Caki2 (cell line): ENCODE measurements around the gene NUB1. TPM values are rescaled to one million over a fixed set of nuclear protein-coding genes. Genes with fewer than 3 reads are reported as not detected.
A peak's percentile ranks its signal among the peaks of the same experiment; 100 is the strongest.

ENCODE experiments used
- DNase-seq: peaks from one replicate; pipeline ENCODE4 v3.0.0-alpha.2; 2015; ENCODE audit warnings: low read depth
- in situ Hi-C: cut with HindIII; loops from 2 replicates; pipeline ENCODE4 v1.10.0; 2016; ENCODE audit warnings: low sequenced_read_pairs, low pct_unique_long_range_greater_than_20kb, mixed read lengths
- total RNA-seq: library from RNA; depleted of rRNA; stranded (reverse); fragments of >200 nt; shearing (Covaris generic); gene quantifications from 2 replicates; pipeline ENCODE4 v1.2.3, GENCODE V29; 2014; ENCODE audit warnings: low replicate concordance

The NUB1 gene
- total RNA-seq, 1 experiment from 2014 or later, result 34.6 TPM

GRCh38 chr7:151393031-151393977 lies 51.7 kb downstream of the NUB1 start:
- DNase-seq, result no peak
- in situ Hi-C loops, result no loop called here

GRCh38 chr7:151394076-151395035 lies 52.7 kb downstream of the NUB1 start:
- no peak for DNase-seq

GRCh38 chr7:151395036-151395367 lies 53.4 kb downstream of the NUB1 start:
- DNase-seq, result no peak
- in situ Hi-C loops, result no loop called here

More at GRCh38 chr7:151394076-151395035, 52.7 kb downstream of the NUB1 start:
- in situ Hi-C loops, result no loop called here

GRCh38 chr7:151396328-151396970 lies 54.8 kb downstream of the NUB1 start:
- in situ Hi-C loops, result no loop called here
- DNase-seq, result no peak

GRCh38 chr7:151397026-151397425 lies 55.4 kb downstream of the NUB1 start:
- in situ Hi-C loops, result no loop called here
- no peak for DNase-seq

GRCh38 chr7:151398446-151399304 lies 57.1 kb downstream of the NUB1 start:
- DNase-seq, result no peak
- in situ Hi-C loops, result no loop called here

GRCh38 chr7:151399305-151399601 lies 57.6 kb downstream of the NUB1 start:
- in situ Hi-C loops, result no loop called here
- DNase-seq, result no peak

- no peak for DNase-seq
- in situ Hi-C loops, result no loop called here
Observed at GRCh38 chr7:151399906-151400305, 58.3 kb downstream of the NUB1 start.

- in situ Hi-C loops, result no loop called here
- peak; percentile 67 for DNase-seq
Observed at GRCh38 chr7:151400626-151401315, 59.2 kb downstream of the NUB1 start.

- in situ Hi-C loops, result no loop called here
- DNase-seq, result no peak
Observed at GRCh38 chr7:151402029-151402835, 60.6 kb downstream of the NUB1 start.

GRCh38 chr7:151403764-151404163 lies 62.2 kb downstream of the NUB1 start:
- in situ Hi-C loops, result no loop called here
- DNase-seq, result no peak

- DNase-seq, result no peak
- in situ Hi-C loops, result no loop called here
Observed at GRCh38 chr7:151404216-151405011, 62.8 kb downstream of the NUB1 start.

GRCh38 chr7:151405056-151405455 lies 63.4 kb downstream of the NUB1 start:
- no peak for DNase-seq
- in situ Hi-C loops, result no loop called here

DNA sequence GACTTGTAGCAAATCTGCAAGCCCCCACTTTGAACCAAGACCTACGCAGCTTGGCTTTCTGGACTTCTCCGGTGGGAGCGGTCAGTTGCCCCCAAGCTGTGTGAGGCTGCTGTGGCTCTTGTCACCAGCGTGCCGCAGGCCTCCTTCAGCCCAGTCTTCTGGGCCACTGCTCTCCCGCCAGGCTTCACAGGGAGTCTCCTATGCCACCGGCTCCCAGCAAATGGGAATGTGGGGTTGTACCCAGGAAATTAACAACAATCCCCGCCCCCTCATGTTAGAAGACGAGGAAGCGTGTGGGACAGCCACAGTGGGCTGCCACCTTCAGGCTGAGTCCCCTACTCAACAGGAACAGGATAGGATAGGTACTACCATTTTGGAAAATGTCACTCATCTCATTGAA lies 64.0 kb downstream of the NUB1 start:
- in situ Hi-C loops, result no loop called here
- DNase-seq, result no peak

DNA sequence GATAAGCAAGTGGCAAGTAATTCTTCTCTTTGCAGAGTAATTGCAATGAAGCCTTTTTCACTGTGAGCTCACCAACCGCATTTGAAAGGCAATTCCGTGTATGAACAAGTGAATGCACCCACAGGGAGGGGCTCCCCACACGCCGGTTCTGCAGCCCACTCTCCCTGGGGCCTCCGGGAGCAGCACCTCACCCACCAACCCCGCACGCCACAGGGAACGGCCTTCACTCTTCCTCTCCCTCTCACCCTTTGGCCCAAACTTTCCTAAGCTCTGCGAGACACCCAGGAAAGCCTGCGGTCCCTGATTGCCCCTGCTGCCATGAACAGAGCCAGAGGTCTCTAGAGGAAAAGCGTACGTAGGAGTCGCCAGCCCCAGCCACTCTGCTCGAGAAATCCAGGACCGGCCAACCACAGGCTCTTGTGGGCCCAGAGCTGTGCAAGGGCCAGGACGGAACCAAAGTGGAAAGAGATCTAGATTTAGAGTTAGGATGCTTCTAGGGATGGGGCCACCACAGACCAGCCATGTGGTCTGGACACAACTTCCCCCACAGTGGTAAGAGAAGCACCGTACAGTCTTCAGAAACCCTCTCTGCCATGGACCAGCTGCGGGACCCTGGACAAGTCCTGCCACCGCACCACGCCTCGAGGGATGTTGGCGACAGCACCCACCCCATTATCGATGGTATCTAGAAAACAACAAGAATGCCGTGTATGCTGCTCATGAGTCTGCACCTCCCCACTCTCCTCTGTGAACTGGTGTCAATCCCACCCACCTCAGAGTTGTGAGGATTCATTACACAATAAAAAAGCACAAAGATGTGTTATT lies 64.7 kb downstream of the NUB1 start:
- in situ Hi-C loops, result no loop called here
- no peak for DNase-seq
